A549 (cell line): Measurements from ENCODE around the gene NBL1. TPM values are rescaled to one million over a fixed set of nuclear protein-coding genes. Genes with fewer than 3 reads are reported as not detected.

ENCODE experiments used
- ATAC-seq, 2 experiments: fragments of 200-7000 bp in 1 of 2; fragments of >200 bp in 1 of 2; cut with Nextera tagmentation in 1 of 2; cut with Tn5 transposase in 1 of 2; 3 replicates each; pipeline versions ENCODE4 v1.8.0 to v1.9.1; 2018 to 2020; ENCODE audit warnings: mild to moderate bottlenecking in 1 of 2, moderate library complexity in 1 of 2
- CTCF ChIA-PET: fragments of 300-600 bp; sonication (Branson Sonifier 250); formaldehyde crosslinking; extraction: SDS; loops from one replicate; lab custom pipeline; 2021; ENCODE audit warnings: antibody characterized with exemption, inconsistent platforms; lab: Yijun Ruan, JAX
- POLR2A ChIA-PET: fragments of 350-600 bp; formaldehyde crosslinking; extraction: SDS; loops from one replicate; lab custom pipeline; 2021; ENCODE audit warnings: antibody characterized with exemption, inconsistent platforms; lab: Yijun Ruan, JAX
- DNase-seq, 2 experiments: peaks; one replicate each; pipeline versions ENCODE4 v3.0.0 to v3.0.0-alpha.2; 2011 to 2016; ENCODE audit warnings: low read depth in 1 of 2, low spot score in 1 of 2
- FAIRE-seq: peaks from 2 replicates; lab custom pipeline; 2011; peaks lifted over from hg19 to GRCh38; lab: Jason Lieb, UNC
- H3K27ac ChIP-seq, 2 experiments: fragments of >200 bp; sonication (Bioruptor Twin); formaldehyde crosslinking; 3 replicates each; pipeline ENCODE4 v1.5.1; 2016 to 2017
- H3K4me1 ChIP-seq: fragments of >200 bp; sonication (Bioruptor Twin); formaldehyde crosslinking; 3 replicates; pipeline ENCODE4 v1.6.1; 2016
- H3K4me2 ChIP-seq: fragments of >200 bp; sonication (Bioruptor Twin); formaldehyde crosslinking; 3 replicates; pipeline ENCODE4 v1.6.1; 2016
- H3K4me3 ChIP-seq: fragments of >200 bp; sonication (Bioruptor Twin); formaldehyde crosslinking; 3 replicates; pipeline ENCODE4 v1.5.1; 2016
- H3K9me3 ChIP-seq: fragments of >200 bp; sonication (Bioruptor Twin); formaldehyde crosslinking; 3 replicates; pipeline ENCODE4 v1.6.1; 2016
- BHLHE40 ChIP-seq: IDR thresholded peaks from 2 replicates; pipeline ENCODE4 v1.6.1; 2012; ENCODE audit warnings: low read depth, low read length, inconsistent platforms
- CBX8 ChIP-seq: fragments of 200-600 bp; sonication (generic); IDR thresholded peaks from 2 replicates; pipeline ENCODE4 v1.6.1; 2016
- EHF ChIP-seq: fragments of 250-450 bp; sonication (Bioruptor Pico); IDR thresholded peaks from 2 replicates; pipeline ENCODE4 v1.5.0; 2020; ENCODE audit warnings: mild to moderate bottlenecking
- FOSB ChIP-seq: fragments of 250-450 bp; sonication (Bioruptor Pico); IDR thresholded peaks from 2 replicates; pipeline ENCODE4 v1.5.0; 2020; ENCODE audit warnings: mild to moderate bottlenecking, moderate library complexity
- FOXS1 ChIP-seq: fragments of 250-450 bp; sonication (Bioruptor Pico); IDR thresholded peaks from 2 replicates; pipeline ENCODE4 v1.5.0; 2020; ENCODE audit warnings: mild to moderate bottlenecking, moderate library complexity
- HDAC2 ChIP-seq: fragments of 200-600 bp; sonication (generic); IDR thresholded peaks from 2 replicates; pipeline ENCODE4 v1.6.1; 2016
- HOXB13 ChIP-seq: fragments of 250-450 bp; sonication (Bioruptor Pico); IDR thresholded peaks from 2 replicates; pipeline ENCODE4 v1.5.0; 2020; ENCODE audit warnings: low read depth, mild to moderate bottlenecking, moderate library complexity
- HOXB5 ChIP-seq: fragments of 250-450 bp; sonication (Bioruptor Pico); IDR thresholded peaks from 2 replicates; pipeline ENCODE4 v1.5.0; 2020; ENCODE audit warnings: mild to moderate bottlenecking, moderate library complexity
- JUN ChIP-seq, 2 experiments: fragments of >200 bp; sonication (Bioruptor Twin); formaldehyde crosslinking; IDR thresholded peaks; 2 replicates in 1 of 2; 3 replicates in 1 of 2; pipeline ENCODE4 v1.6.1; 2016 to 2017
- JUNB ChIP-seq: fragments of >200 bp; sonication (Bioruptor Twin); formaldehyde crosslinking; IDR thresholded peaks from 2 replicates; pipeline ENCODE4 v1.6.1; 2016
- KDM1A ChIP-seq: fragments of 200-600 bp; sonication (generic); IDR thresholded peaks from 2 replicates; pipeline ENCODE4 v1.6.1; 2016; ENCODE audit warnings: low read depth, mild to moderate bottlenecking
- KDM5A ChIP-seq: fragments of 200-600 bp; sonication (generic); IDR thresholded peaks from 2 replicates; pipeline ENCODE4 v1.6.1; 2016; ENCODE audit warnings: antibody characterized with exemption, mild to moderate bottlenecking
- MAFK ChIP-seq: fragments of 450-650 bp; IDR thresholded peaks from 2 replicates; pipeline ENCODE4 v1.6.1; 2014; ENCODE audit not compliant: partially characterized antibody
- MAZ ChIP-seq: fragments of 150-350 bp; IDR thresholded peaks from 2 replicates; pipeline ENCODE4 v1.6.1; 2014; ENCODE audit warnings: antibody characterized with exemption, low read depth, low read length, borderline replicate concordance
- MYC ChIP-seq: IDR thresholded peaks from 2 replicates; pipeline ENCODE4 v1.6.1; 2012; ENCODE audit warnings: mild to moderate bottlenecking, inconsistent platforms, low read length, improper control_type of control experiment, borderline replicate concordance
- NFE2L2 ChIP-seq: fragments of 150-350 bp; conservative IDR thresholded peaks from 2 replicates; pipeline ENCODE4 v1.6.1; 2014; ENCODE audit warnings: low read length
- NR3C1 ChIP-seq: fragments of >200 bp; sonication (Bioruptor Twin); formaldehyde crosslinking; IDR thresholded peaks from 3 replicates; pipeline ENCODE4 v1.6.1; 2017
- POLR2AphosphoS2 ChIP-seq: conservative IDR thresholded peaks from 2 replicates; pipeline ENCODE4 v1.6.1; 2012; ENCODE audit warnings: low read length, improper control_type of control experiment, inconsistent platforms
- RAD21 ChIP-seq, 2 experiments: fragments of >200 bp in 1 of 2; sonication (Bioruptor Twin) in 1 of 2; formaldehyde crosslinking in 1 of 2; IDR thresholded peaks in 1 of 2; conservative IDR thresholded peaks in 1 of 2; 2 replicates in 1 of 2; 3 replicates in 1 of 2; pipeline ENCODE4 v1.6.1; 2012 to 2018; ENCODE audit warnings: inconsistent platforms in 1 of 2
- RCOR1 ChIP-seq: fragments of 150-350 bp; IDR thresholded peaks from 2 replicates; pipeline ENCODE4 v1.6.1; 2014; ENCODE audit warnings: antibody characterized with exemption, low read length, low read depth
- SREBF2 ChIP-seq: fragments of 450-650 bp; IDR thresholded peaks from 2 replicates; pipeline ENCODE4 v1.6.1; 2014; ENCODE audit warnings: mild to moderate bottlenecking, moderate library complexity
- WGBS: methylation state at CpG from one replicate; pipeline ENCODE4 v1.1.6; 2017; ENCODE audit errors: missing lambda C conversion rate; 5-methylcytosine and 5-hydroxymethylcytosine counted together
- polyA plus RNA-seq, 4 experiments: library from polyadenylated mRNA; depleted of rRNA in 3 of 4; stranded (reverse); fragments of >200 nt; fragmentation: RNase III in 1 of 4; extraction: RNeasy Plus Mini Kit Qiagen cat#74134 plus additional on column Dnase treatment in 1 of 4; gene quantifications; 2 replicates in 3 of 4; 3 replicates in 1 of 4; pipeline ENCODE4 v1.2.3, GENCODE V29; 2011 to 2017
- TF ChIP-seq, protein P1 (sequence below): fragments of 450-650 bp; IDR thresholded peaks from 2 replicates; pipeline ENCODE4 v1.6.1; 2014; ENCODE audit warnings: antibody characterized with exemption
- TF ChIP-seq, protein P2 (sequence below): fragments of 200-600 bp; sonication (generic); IDR thresholded peaks from 2 replicates; pipeline ENCODE4 v1.6.1; 2016; ENCODE audit warnings: antibody characterized with exemption, mild to moderate bottlenecking, moderate library complexity
- TF ChIP-seq, protein P3 (sequence below): fragments of >200 bp; sonication (Bioruptor Twin); formaldehyde crosslinking; IDR thresholded peaks from 2 replicates; pipeline ENCODE4 v1.6.1; 2016
- TF ChIP-seq, protein P4 (sequence below): IDR thresholded peaks from 2 replicates; pipeline ENCODE4 v1.6.1; 2012
- TF ChIP-seq, protein P5 (sequence below): fragments of >200 bp; sonication (Bioruptor Twin); formaldehyde crosslinking; IDR thresholded peaks from 3 replicates; pipeline ENCODE4 v1.5.1; 2016
- TF ChIP-seq, protein P6 (sequence below): IDR thresholded peaks from 2 replicates; pipeline ENCODE4 v1.6.1; 2012; ENCODE audit warnings: low read depth, borderline replicate concordance

The NBL1 gene
- polyA plus RNA-seq, 2 of the 4 experiments (the other 2 are of a cell fraction) = 16.3 to 19.0 TPM

DNA sequence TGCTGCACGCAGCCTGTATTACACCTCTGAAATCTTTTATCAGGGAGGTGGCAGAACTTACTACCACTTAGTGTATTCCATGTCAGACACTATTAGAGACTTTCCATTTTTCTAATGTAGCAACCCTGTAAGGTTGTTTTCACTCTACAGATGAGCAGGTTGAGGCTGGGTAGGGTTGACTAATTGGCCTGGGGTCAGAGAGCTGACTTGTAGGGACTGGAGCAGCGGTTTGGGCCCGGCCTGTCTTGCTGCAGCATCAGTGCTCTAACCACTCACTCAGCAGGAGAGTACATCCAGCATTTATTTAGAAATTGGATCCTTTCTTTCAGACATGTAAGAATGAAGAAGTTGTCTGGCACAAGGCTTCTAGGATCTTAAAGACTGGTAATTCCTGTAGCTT, 25.7 kb upstream of the NBL1 start:
- TF ChIP-seq HOXB13 (CRISPR knock-in tag) = no peak
- TF ChIP-seq JUN (IDR thresholded peaks at IDR 0.05) = no peak
- no peak for TF ChIP-seq MAZ
- TF ChIP-seq HDAC2 = no peak
- TF ChIP-seq RAD21 (conservative IDR thresholded peaks at IDR 0.05 in 1 of 2, IDR thresholded peaks at IDR 0.05 in 1 of 2) = no peak
- TF ChIP-seq HOXB5 = no peak
- TF ChIP-seq, protein P1, sequence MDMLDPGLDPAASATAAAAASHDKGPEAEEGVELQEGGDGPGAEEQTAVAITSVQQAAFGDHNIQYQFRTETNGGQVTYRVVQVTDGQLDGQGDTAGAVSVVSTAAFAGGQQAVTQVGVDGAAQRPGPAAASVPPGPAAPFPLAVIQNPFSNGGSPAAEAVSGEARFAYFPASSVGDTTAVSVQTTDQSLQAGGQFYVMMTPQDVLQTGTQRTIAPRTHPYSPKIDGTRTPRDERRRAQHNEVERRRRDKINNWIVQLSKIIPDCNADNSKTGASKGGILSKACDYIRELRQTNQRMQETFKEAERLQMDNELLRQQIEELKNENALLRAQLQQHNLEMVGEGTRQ = no peak
- TF ChIP-seq SREBF2 = no peak
- no peak for TF ChIP-seq CBX8
- TF ChIP-seq MYC = no peak
- no peak for TF ChIP-seq BHLHE40
- no peak for TF ChIP-seq KDM1A
- no peak for TF ChIP-seq FOXS1 (CRISPR knock-in tag)
- TF ChIP-seq, protein P2, sequence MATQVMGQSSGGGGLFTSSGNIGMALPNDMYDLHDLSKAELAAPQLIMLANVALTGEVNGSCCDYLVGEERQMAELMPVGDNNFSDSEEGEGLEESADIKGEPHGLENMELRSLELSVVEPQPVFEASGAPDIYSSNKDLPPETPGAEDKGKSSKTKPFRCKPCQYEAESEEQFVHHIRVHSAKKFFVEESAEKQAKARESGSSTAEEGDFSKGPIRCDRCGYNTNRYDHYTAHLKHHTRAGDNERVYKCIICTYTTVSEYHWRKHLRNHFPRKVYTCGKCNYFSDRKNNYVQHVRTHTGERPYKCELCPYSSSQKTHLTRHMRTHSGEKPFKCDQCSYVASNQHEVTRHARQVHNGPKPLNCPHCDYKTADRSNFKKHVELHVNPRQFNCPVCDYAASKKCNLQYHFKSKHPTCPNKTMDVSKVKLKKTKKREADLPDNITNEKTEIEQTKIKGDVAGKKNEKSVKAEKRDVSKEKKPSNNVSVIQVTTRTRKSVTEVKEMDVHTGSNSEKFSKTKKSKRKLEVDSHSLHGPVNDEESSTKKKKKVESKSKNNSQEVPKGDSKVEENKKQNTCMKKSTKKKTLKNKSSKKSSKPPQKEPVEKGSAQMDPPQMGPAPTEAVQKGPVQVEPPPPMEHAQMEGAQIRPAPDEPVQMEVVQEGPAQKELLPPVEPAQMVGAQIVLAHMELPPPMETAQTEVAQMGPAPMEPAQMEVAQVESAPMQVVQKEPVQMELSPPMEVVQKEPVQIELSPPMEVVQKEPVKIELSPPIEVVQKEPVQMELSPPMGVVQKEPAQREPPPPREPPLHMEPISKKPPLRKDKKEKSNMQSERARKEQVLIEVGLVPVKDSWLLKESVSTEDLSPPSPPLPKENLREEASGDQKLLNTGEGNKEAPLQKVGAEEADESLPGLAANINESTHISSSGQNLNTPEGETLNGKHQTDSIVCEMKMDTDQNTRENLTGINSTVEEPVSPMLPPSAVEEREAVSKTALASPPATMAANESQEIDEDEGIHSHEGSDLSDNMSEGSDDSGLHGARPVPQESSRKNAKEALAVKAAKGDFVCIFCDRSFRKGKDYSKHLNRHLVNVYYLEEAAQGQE = no peak
- TF ChIP-seq, protein P3, sequence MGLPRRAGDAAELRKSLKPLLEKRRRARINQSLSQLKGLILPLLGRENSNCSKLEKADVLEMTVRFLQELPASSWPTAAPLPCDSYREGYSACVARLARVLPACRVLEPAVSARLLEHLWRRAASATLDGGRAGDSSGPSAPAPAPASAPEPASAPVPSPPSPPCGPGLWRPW = no peak
- no peak for TF ChIP-seq RCOR1
- no peak for TF ChIP-seq EHF (CRISPR knock-in tag)
- no peak overlapping the region for H3K4me3 ChIP-seq
- H3K27ac ChIP-seq = no peak overlapping the region; a peak in 1 of 6 replicates
- H3K9me3 ChIP-seq = no peaks in the 10 kb centered on the region
- WGBS = 100% methylated on average over 3 of the region's 3 CpGs
- FAIRE-seq = no peak
- H3K4me2 ChIP-seq = no peak overlapping the region
- no peak for ATAC-seq
- no peak for DNase-seq
- CTCF ChIA-PET = interaction anchor here (1.1 to 2.3 kb wide), 3 partner anchors 24 to 36 kb away, joined by 4 to 6 read pairs (median 6); no protein-coding TSS in a partner anchor
- POLR2A ChIA-PET = no interaction called here
- peaks cover 31% of the 10 kb centered on the region for H3K4me1 ChIP-seq

DNA sequence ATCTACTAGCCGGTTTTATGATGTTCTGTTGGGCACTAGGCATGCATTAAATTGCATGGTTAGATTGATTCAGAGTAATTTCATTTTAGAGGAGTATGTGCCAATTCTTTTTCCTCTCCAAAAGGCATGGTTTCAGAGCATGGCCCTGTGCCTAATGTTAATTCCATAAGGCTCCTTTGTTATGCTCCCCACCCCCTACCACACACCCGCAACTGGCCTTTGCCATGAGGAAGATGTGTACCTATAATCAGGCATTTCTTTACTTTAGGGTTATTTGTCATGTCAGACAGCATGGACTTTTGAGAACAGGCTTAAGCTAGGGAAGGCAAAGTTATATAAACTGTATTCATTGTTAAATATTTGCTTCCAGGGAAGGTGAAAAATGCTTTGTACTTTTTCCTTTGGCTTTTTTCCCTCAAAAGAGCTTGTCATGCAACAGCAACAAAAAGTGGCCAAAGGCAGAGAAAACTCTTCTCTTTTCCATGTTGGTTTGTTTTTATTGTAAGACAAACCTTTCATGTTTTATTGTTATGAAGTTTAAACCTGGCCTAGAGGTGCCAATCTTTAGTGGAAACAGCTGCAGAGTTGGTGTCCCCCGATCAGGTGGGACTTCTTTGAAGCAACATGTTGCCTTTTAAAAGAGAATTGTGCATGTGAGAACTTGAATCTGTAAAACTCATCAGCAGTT, 24.3 kb upstream of the NBL1 start:
- no peak for TF ChIP-seq NFE2L2
- TF ChIP-seq, protein P4, sequence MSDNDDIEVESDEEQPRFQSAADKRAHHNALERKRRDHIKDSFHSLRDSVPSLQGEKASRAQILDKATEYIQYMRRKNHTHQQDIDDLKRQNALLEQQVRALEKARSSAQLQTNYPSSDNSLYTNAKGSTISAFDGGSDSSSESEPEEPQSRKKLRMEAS = no peak
- TF ChIP-seq KDM5A = no peak
- TF ChIP-seq, protein P5, sequence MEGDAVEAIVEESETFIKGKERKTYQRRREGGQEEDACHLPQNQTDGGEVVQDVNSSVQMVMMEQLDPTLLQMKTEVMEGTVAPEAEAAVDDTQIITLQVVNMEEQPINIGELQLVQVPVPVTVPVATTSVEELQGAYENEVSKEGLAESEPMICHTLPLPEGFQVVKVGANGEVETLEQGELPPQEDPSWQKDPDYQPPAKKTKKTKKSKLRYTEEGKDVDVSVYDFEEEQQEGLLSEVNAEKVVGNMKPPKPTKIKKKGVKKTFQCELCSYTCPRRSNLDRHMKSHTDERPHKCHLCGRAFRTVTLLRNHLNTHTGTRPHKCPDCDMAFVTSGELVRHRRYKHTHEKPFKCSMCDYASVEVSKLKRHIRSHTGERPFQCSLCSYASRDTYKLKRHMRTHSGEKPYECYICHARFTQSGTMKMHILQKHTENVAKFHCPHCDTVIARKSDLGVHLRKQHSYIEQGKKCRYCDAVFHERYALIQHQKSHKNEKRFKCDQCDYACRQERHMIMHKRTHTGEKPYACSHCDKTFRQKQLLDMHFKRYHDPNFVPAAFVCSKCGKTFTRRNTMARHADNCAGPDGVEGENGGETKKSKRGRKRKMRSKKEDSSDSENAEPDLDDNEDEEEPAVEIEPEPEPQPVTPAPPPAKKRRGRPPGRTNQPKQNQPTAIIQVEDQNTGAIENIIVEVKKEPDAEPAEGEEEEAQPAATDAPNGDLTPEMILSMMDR = no peak
- TF ChIP-seq, protein P6, sequence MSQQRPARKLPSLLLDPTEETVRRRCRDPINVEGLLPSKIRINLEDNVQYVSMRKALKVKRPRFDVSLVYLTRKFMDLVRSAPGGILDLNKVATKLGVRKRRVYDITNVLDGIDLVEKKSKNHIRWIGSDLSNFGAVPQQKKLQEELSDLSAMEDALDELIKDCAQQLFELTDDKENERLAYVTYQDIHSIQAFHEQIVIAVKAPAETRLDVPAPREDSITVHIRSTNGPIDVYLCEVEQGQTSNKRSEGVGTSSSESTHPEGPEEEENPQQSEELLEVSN = no peak
- TF ChIP-seq MAFK = no peak
- TF ChIP-seq NR3C1 = no peak
- no peak for TF ChIP-seq POLR2AphosphoS2
- TF ChIP-seq JUNB = no peak
- no peak for TF ChIP-seq FOSB (CRISPR knock-in tag)
- TF ChIP-seq RAD21 (conservative IDR thresholded peaks at IDR 0.05 in 1 of 2, IDR thresholded peaks at IDR 0.05 in 1 of 2) = no peak
- TF ChIP-seq, all 56 proteins: peak for 0
- Histone ChIP-seq H3K27ac (no peak overlapping the region; a peak in 1 of 6 replicates), H3K4me1 (peaks cover 31% of the 10 kb centered on the region), H3K4me2 (0 out of 3 replicates have a peak overlapping the region, but pooled peaks have one; percentile 7), H3K9me3 (no peaks in the 10 kb centered on the region), H3K4me3 (no peak overlapping the region)
- ChIA-PET CTCF (interaction anchor here (2.3 kb wide), 1 partner anchor 32 kb away, joined by 6 read pairs; no protein-coding TSS in a partner anchor), POLR2A (no interaction called here)
- DNase-seq (no peak), FAIRE-seq (no peak), ATAC-seq (no peak)
- 46% methylated on average over 3 of the region's 3 CpGs for WGBS
